ENCODE data around the gene CHKA. TPM values are rescaled to one million over a fixed set of nuclear protein-coding genes. Genes with fewer than 3 reads are reported as not detected.

Gene CHKA
- total and polyA plus RNA-seq, 2 of the 8 experiments (the other 6 are each of a cell fraction or from before 2014, with no cell fraction given), result 61.2 to 86.6 TPM

- H3K23ac ChIP-seq (ENCODE audit: insufficient read length), result no peak overlapping the region
- no peaks in the 10 kb centered on the region for H3K23me2 ChIP-seq (ENCODE audit: low read depth, low read length)
- H3K4ac ChIP-seq (replicated peaks; ENCODE audit: insufficient read length, low read depth, low read length), result no peak overlapping the region
- H4K5ac ChIP-seq (ENCODE audit: insufficient read length, low read depth, low read length), result no peak overlapping the region
- peaks cover 0 to 4% of the 10 kb centered on the region in 2 experiments for H4K20me1 ChIP-seq (replicated peaks in 1 of 2; ENCODE audit: control insufficient read depth in 1 of 2, insufficient read depth in 2 of 2, low read length in 2 of 2)
- H3K4me3 ChIP-seq (ENCODE audit: extremely low read depth in 1 of 4, insufficient read depth in 2 of 4, low read depth in 3 of 4, low read length in 4 of 4), result no peak overlapping the region
- no peak overlapping the region for H3K56ac ChIP-seq (replicated peaks; ENCODE audit: insufficient read length, low read depth, low read length)
- no peak overlapping the region for H2BK20ac ChIP-seq (ENCODE audit: low read length)
- no peak overlapping the region for H2BK120ac ChIP-seq (replicated peaks; ENCODE audit: low read depth, low read length)
- H3K9me3 ChIP-seq (ENCODE audit: insufficient read depth in 2 of 2, low read depth in 1 of 2, low read length in 1 of 2), result no peaks in the 10 kb centered on the region
- H2BK12ac ChIP-seq (ENCODE audit: low read depth, low read length), result no peak overlapping the region
- H4K8ac ChIP-seq (ENCODE audit: extremely low read depth, insufficient read depth, low read length), result no peak overlapping the region
- no peak for DNase-seq (ENCODE audit: low read depth in 1 of 2, low spot score in 2 of 2)
- no peak overlapping the region for H3K4me2 ChIP-seq (ENCODE audit: insufficient read depth in 1 of 2, low read depth in 2 of 2, low read length in 2 of 2)
- no peak overlapping the region for H3K27ac ChIP-seq (ENCODE audit: low read depth, low read length)
- CTCF ChIA-PET (ENCODE audit: partially characterized antibody), result interaction anchor here (1.0 to 1.5 kb wide), 3 partner anchors 10 to 138 kb away, joined by 3 to 4 read pairs (median 3); no protein-coding TSS in a partner anchor
- H3K14ac ChIP-seq (ENCODE audit: insufficient read length), result no peak overlapping the region
- H2BK5ac ChIP-seq (ENCODE audit: low read depth, low read length), result no peak overlapping the region
- H4K91ac ChIP-seq (replicated peaks; ENCODE audit: insufficient read length, low read length), result no peak overlapping the region
- H3K4me1 ChIP-seq (replicated peaks in 1 of 4; ENCODE audit: control insufficient read depth in 3 of 4, insufficient read depth in 4 of 4, low read length in 3 of 4), result no peaks in the 10 kb centered on the region
- FAIRE-seq, result no peak
- POLR2A ChIA-PET (ENCODE audit: partially characterized antibody), result interaction anchor here (0.7 to 3.0 kb wide), 13 partner anchors 9 to 124 kb away, joined by 4 to 8 read pairs (median 5); partner anchors contain the start of genes CHKA and TCIRG1
- no peak overlapping the region for H2BK15ac ChIP-seq (ENCODE audit: low read length)
- no peak overlapping the region for H2AFZ ChIP-seq (ENCODE audit: low read length)
- 86% methylated on average over 11 of the region's 11 CpGs; no CpG with 5 or more reads in 1 of the 2 experiments for WGBS, 2 experiments (ENCODE audit: extremely low coverage in 1 of 2, insufficient coverage in 1 of 2, insufficient read length in 1 of 2, insufficient replicate concordance in 2 of 2, low coverage in 1 of 2, low lambda C conversion rate in 2 of 2, missing lambda C conversion rate in 1 of 2)
- H3K27me3 ChIP-seq (replicated peaks in 1 of 4; ENCODE audit: control insufficient read depth in 3 of 4, extremely low read depth in 1 of 4, insufficient read depth in 3 of 4, low read length in 3 of 4), result no peaks in the 10 kb centered on the region
- no peak overlapping the region; the same call in 1 of the 2 replicates for H3K18ac ChIP-seq (ENCODE audit: extremely low read depth, low read length)
- no peak overlapping the region for H2AK5ac ChIP-seq (ENCODE audit: low read depth, low read length)
- H3K79me1 ChIP-seq (ENCODE audit: low read depth, low read length), result no peaks in the 10 kb centered on the region
- no peaks in the 10 kb centered on the region for H3K79me2 ChIP-seq (ENCODE audit: control insufficient read depth in 1 of 2, insufficient read depth in 2 of 2, low read length in 2 of 2)
- H3K9ac ChIP-seq (replicated peaks in 1 of 4; ENCODE audit: extremely low read depth in 1 of 4, low read depth in 3 of 4, low read length in 3 of 4), result no peak overlapping the region; a peak in 1 of 7 replicates
- peaks cover 2 to 36% (median 21%) of the 10 kb centered on the region in 4 experiments; a peak in 7 of 8 replicates for H3K36me3 ChIP-seq (ENCODE audit: control insufficient read depth in 2 of 4, insufficient read depth in 4 of 4, low read length in 3 of 4)
- TF ChIP-seq HDAC2 (IDR thresholded peaks at IDR 0.05; ENCODE audit: borderline replicate concordance in 1 of 2, low read depth in 2 of 2, low read length in 2 of 2), result no peak
- TF ChIP-seq RFX5 (IDR thresholded peaks at IDR 0.05; ENCODE audit: borderline replicate concordance, low read depth, low read length), result no peak
- TF ChIP-seq HDAC6 (IDR thresholded peaks at IDR 0.05; ENCODE audit: low read depth, low read length), result no peak
- no peak for TF ChIP-seq EP300 (IDR thresholded peaks at IDR 0.05; ENCODE audit: borderline replicate concordance in 1 of 2, low read depth in 2 of 2, low read length in 2 of 2)
- no peak for TF ChIP-seq CTBP2 (IDR thresholded peaks at IDR 0.05; ENCODE audit: borderline replicate concordance, insufficient read depth, insufficient read length, low read length)
- no peak for TF ChIP-seq TCF12 (IDR thresholded peaks at IDR 0.05; ENCODE audit: low read depth, low read length)
- no peak for TF ChIP-seq POLR2A (IDR thresholded peaks at IDR 0.05; ENCODE audit: control extremely low read depth in 1 of 2, low read depth in 2 of 2, low read length in 2 of 2)
- TF ChIP-seq BCL11A (IDR thresholded peaks at IDR 0.05; ENCODE audit: low read depth in 2 of 2, low read length in 2 of 2), result no peak
- no peak for TF ChIP-seq KDM4A (IDR thresholded peaks at IDR 0.05; ENCODE audit: low read depth, low read length, severe bottlenecking)
- no peak for TF ChIP-seq PHF8 (conservative IDR thresholded peaks at IDR 0.05; ENCODE audit: low read depth, low read length)
- no peak for TF ChIP-seq ATF2 (IDR thresholded peaks at IDR 0.05; ENCODE audit: low read length)
Observed at GRCh38 chr11:68163691-68164090, 42.5 kb upstream of the CHKA start.

Data from H1 (cell line).